H1 (cell line): ENCODE data around the gene CA10.

ENCODE experiments used
- CREB1 ChIP-seq: IDR thresholded peaks from 2 replicates; pipeline ENCODE4 v1.6.1; 2012; ENCODE audit warnings: inconsistent platforms
- CTBP2 ChIP-seq: IDR thresholded peaks from 2 replicates; pipeline ENCODE4 v1.7.0; 2011; ENCODE audit warnings: borderline replicate concordance, mild to moderate bottlenecking, moderate library complexity, mixed read lengths, low read length; ENCODE audit not compliant: insufficient read depth, insufficient read length
- CTCF ChIP-seq, 3 experiments: IDR thresholded peaks; 1 replicate in 2 of 3; 2 replicates in 1 of 3; pipeline versions ENCODE4 v1.5.1 to v1.6.1; 2011; ENCODE audit warnings: low read length in 3 of 3, mild to moderate bottlenecking in 3 of 3, inconsistent platforms in 2 of 3, low read depth in 1 of 3, moderate library complexity in 1 of 3; ENCODE audit not compliant: insufficient read depth in 1 of 3; ENCODE audit errors: control extremely low read depth in 1 of 3
- EZH2 ChIP-seq: fragments of 200-600 bp; sonication (generic); IDR thresholded peaks from 2 replicates; pipeline ENCODE4 v1.7.1; 2012; ENCODE audit warnings: low read depth, mild to moderate bottlenecking, moderate library complexity, low read length, inconsistent platforms; ENCODE audit not compliant: severe bottlenecking
- FOSL1 ChIP-seq: IDR thresholded peaks from 2 replicates; pipeline ENCODE4 v1.6.1; 2011; ENCODE audit warnings: mild to moderate bottlenecking, low read depth, low read length, moderate library complexity; ENCODE audit not compliant: insufficient read depth
- GABPA ChIP-seq: IDR thresholded peaks from 2 replicates; pipeline ENCODE4 v1.6.1; 2011; ENCODE audit warnings: mild to moderate bottlenecking, low read length, moderate library complexity, borderline replicate concordance; ENCODE audit not compliant: insufficient read depth
- NRF1 ChIP-seq: IDR thresholded peaks from 2 replicates; pipeline ENCODE4 v1.6.1; 2011; ENCODE audit warnings: mild to moderate bottlenecking, low read depth, low read length, improper control_type of control experiment
- POLR2A ChIP-seq, 2 experiments: IDR thresholded peaks; 1 replicate in 1 of 2; 2 replicates in 1 of 2; pipeline ENCODE4 v1.6.1; 2011; ENCODE audit warnings: low read depth in 2 of 2, low read length in 2 of 2, mild to moderate bottlenecking in 2 of 2; ENCODE audit errors: control extremely low read depth in 1 of 2
- POLR2AphosphoS5 ChIP-seq: IDR thresholded peaks from 2 replicates; pipeline ENCODE4 v1.6.1; 2011; ENCODE audit warnings: low read depth, low read length
- SP2 ChIP-seq: IDR thresholded peaks from 2 replicates; pipeline ENCODE4 v1.6.1; 2012; ENCODE audit warnings: mild to moderate bottlenecking, low read length, inconsistent platforms
- TCF12 ChIP-seq: IDR thresholded peaks from 2 replicates; pipeline ENCODE4 v1.6.1; 2011; ENCODE audit warnings: low read depth, mild to moderate bottlenecking, low read length
- TF ChIP-seq, protein P1 (sequence below): IDR thresholded peaks from 2 replicates; pipeline ENCODE4 v1.6.1; 2011; ENCODE audit warnings: low read length, improper control_type of control experiment
- TF ChIP-seq, protein P2 (sequence below): IDR thresholded peaks from 2 replicates; pipeline ENCODE4 v1.6.1; 2012; ENCODE audit warnings: inconsistent platforms

DNA sequence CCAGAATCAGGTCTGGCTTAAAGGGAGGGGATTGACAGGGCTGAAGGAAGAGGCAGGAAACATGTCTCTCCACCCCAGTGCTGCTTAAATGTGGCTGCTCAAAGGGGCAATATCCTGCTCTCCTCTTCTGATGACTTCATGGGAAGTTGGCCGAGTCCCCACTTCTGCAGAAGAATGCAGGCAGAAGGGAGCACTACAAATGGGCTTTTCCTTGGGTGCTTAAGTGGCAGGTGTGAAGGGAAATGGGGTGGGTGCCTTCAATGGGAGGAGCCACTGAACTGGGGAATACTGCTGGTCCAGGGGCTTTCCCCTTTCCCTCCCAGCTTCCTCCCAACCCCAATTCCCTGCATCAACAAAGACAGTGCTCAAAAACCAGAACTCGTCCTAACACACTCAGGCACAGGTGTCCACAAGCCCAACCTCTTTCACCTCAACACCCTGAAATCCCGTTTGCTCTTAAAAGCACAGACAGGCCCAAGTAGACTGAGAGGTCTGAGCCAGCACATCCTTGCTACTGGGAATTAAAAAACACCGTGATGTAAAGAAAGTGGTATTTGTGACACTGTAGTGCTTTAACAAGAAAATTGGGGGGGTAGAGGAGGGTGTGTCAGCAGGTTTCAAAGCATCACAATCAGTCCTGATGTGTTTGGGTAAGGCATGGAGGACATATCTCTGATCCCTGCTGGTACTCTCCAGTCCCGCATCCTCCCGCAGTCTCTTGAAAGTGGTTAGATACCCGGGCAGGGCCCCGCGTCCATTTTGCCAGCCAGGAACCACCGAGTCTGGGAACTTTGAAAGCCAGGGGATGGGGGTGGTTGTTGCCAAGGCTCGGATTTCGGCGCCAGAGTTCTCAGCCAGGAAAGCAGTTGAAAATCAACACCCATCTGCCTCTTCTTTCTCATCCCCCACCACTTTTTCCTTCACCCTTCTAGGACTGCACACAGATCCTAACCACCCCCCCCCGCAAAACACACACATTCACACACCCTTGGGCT, 1.6 kb downstream of the CA10 start:
- TF ChIP-seq, protein P1, sequence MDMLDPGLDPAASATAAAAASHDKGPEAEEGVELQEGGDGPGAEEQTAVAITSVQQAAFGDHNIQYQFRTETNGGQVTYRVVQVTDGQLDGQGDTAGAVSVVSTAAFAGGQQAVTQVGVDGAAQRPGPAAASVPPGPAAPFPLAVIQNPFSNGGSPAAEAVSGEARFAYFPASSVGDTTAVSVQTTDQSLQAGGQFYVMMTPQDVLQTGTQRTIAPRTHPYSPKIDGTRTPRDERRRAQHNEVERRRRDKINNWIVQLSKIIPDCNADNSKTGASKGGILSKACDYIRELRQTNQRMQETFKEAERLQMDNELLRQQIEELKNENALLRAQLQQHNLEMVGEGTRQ = no peak
- TF ChIP-seq CTCF (IDR thresholded peaks at IDR 0.05; ENCODE audit: control extremely low read depth in 1 of 3, insufficient read depth in 1 of 3, low read depth in 1 of 3, low read length in 3 of 3) (no peak), POLR2A (IDR thresholded peaks at IDR 0.05; ENCODE audit: control extremely low read depth in 1 of 2, low read depth in 2 of 2, low read length in 2 of 2) (no peak), GABPA (no peak), SP2 (no peak), NRF1 (no peak), POLR2AphosphoS5 (no peak), CREB1 (no peak), TCF12 (no peak), FOSL1 (no peak), EZH2 (no peak), CTBP2 (no peak)
- TF ChIP-seq, protein P2, sequence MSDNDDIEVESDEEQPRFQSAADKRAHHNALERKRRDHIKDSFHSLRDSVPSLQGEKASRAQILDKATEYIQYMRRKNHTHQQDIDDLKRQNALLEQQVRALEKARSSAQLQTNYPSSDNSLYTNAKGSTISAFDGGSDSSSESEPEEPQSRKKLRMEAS = no peak
